ENCODE data around the gene TBXAS1. TPM values are rescaled to one million over a fixed set of nuclear protein-coding genes. Genes with fewer than 3 reads are reported as not detected.

The TBXAS1 gene
- total RNA-seq, 4 donors from 2014 or later = 6.2 to 23.0 (median 11.8) TPM

- no peak overlapping the region for H3K4me3 ChIP-seq
- TF ChIP-seq, protein P1, sequence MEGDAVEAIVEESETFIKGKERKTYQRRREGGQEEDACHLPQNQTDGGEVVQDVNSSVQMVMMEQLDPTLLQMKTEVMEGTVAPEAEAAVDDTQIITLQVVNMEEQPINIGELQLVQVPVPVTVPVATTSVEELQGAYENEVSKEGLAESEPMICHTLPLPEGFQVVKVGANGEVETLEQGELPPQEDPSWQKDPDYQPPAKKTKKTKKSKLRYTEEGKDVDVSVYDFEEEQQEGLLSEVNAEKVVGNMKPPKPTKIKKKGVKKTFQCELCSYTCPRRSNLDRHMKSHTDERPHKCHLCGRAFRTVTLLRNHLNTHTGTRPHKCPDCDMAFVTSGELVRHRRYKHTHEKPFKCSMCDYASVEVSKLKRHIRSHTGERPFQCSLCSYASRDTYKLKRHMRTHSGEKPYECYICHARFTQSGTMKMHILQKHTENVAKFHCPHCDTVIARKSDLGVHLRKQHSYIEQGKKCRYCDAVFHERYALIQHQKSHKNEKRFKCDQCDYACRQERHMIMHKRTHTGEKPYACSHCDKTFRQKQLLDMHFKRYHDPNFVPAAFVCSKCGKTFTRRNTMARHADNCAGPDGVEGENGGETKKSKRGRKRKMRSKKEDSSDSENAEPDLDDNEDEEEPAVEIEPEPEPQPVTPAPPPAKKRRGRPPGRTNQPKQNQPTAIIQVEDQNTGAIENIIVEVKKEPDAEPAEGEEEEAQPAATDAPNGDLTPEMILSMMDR (IDR thresholded peaks at IDR 0.05) = no peak
- TF ChIP-seq EP300 (IDR thresholded peaks at IDR 0.05) (no peak), POLR2AphosphoS5 (IDR thresholded peaks at IDR 0.05) (no peak), POLR2A (IDR thresholded peaks at IDR 0.05) (no peak)
- H3K36me3 ChIP-seq = no peaks in the 10 kb centered on the region
- WGBS, 2 donors (ENCODE audit: low coverage in 1 of 2) = 56 to 93% methylated on average over 1 to 2 of the region's 2 CpGs
- no peak overlapping the region for H3K27ac ChIP-seq
- H3K27me3 ChIP-seq = no peaks in the 10 kb centered on the region
- no peaks in the 10 kb centered on the region for H3K4me1 ChIP-seq
- peaks cover 0 to 30% (median 0%) of the 10 kb centered on the region in 3 donors for H3K9me3 ChIP-seq
- ATAC-seq = no peak
Measured at GRCh38 chr7:140068033-140068432, 239.0 kb downstream of the TBXAS1 start.

DNA sequence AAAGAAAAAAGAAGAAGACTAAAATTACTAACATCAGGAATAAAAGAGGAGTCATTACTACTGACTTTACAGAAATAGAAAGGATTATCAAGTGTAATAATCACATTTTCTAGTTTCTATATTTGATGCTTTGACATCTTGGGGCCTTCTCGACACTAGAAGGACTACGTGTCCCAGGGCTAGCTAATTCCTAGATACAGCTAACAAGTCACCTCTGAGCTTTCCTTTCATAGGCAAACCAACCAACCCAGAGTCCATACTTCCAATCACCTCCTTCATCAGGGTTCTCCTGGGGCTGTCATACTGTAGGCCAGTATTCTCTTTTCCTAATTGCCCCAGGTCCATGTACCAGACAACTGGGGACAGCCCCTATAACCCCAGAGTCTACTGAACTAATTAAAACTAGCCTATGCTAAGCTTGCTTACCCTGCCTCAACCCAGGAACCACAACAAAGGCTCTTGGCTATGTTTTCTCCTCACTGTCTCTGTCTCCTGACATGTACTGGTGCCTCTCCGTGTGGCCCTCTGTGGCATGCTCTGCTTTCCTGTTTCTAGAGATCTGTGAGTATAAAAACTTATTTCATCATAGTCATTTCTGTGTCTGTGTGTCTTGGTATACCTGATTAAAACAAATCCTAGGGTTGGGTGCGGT lies 240.4 kb downstream of the TBXAS1 start:
- 63 to 95% methylated on average over 2 to 3 of the region's 4 CpGs for WGBS, 2 donors (ENCODE audit: low coverage in 1 of 2)
- peaks cover 0 to 30% (median 0%) of the 10 kb centered on the region in 3 donors for H3K9me3 ChIP-seq
- no peak overlapping the region for H3K4me3 ChIP-seq
- H3K36me3 ChIP-seq = no peaks in the 10 kb centered on the region
- TF ChIP-seq, protein P1 (IDR thresholded peaks at IDR 0.05) = no peak
- TF ChIP-seq EP300 (IDR thresholded peaks at IDR 0.05) (no peak), POLR2AphosphoS5 (IDR thresholded peaks at IDR 0.05) (no peak), POLR2A (IDR thresholded peaks at IDR 0.05) (no peak)
- no peaks in the 10 kb centered on the region for H3K4me1 ChIP-seq
- no peak overlapping the region for H3K27ac ChIP-seq
- H3K27me3 ChIP-seq = no peaks in the 10 kb centered on the region
- no peak for ATAC-seq

Other genes with a start within 250 kb of the TBXAS1 start
- gene HIPK2, start 51.3 kb upstream of the TBXAS1 start, total RNA-seq = 10 to 100 TPM; 17.9 to 35.9 (median 22.4) TPM
- 10 to 100 TPM; 11.9 to 35.6 (median 18.1) TPM for gene PARP12, start 233.7 kb downstream of the TBXAS1 start, total RNA-seq